DOHH2 (cell line): ENCODE data around the gene TBC1D24.

Source experiments
- H3F3A ChIP-seq: fragments of 200-600 bp; sonication (generic), shearing (Covaris generic); 2 replicates; pipeline ENCODE4 v1.6.0; 2016; ENCODE audit warnings: antibody characterized with exemption, mild to moderate bottlenecking; ENCODE audit not compliant: control insufficient read depth, insufficient read depth
- H3K27ac ChIP-seq: fragments of 200-600 bp; sonication (generic); 2 replicates; pipeline ENCODE4 v1.5.1; 2014; ENCODE audit warnings: low read depth, mild to moderate bottlenecking, low read length, moderate library complexity
- H3K27me3 ChIP-seq: fragments of 200-600 bp; sonication (generic); 2 replicates; pipeline ENCODE4 v1.6.1; 2014; ENCODE audit warnings: mild to moderate bottlenecking, low read length, mixed read lengths; ENCODE audit not compliant: control insufficient read depth
- H3K36me3 ChIP-seq: fragments of 200-600 bp; sonication (generic); 2 replicates; pipeline ENCODE4 v1.6.1; 2014; ENCODE audit warnings: mild to moderate bottlenecking, low read length, moderate library complexity, mixed read lengths; ENCODE audit not compliant: control insufficient read depth
- H3K4me1 ChIP-seq: fragments of 200-600 bp; sonication (generic); 2 replicates; pipeline ENCODE4 v1.6.1; 2014; ENCODE audit warnings: mild to moderate bottlenecking, low read length, mixed read lengths; ENCODE audit not compliant: control insufficient read depth
- H3K4me2 ChIP-seq: fragments of 200-600 bp; sonication (generic); 2 replicates; pipeline ENCODE4 v1.6.0; 2014; ENCODE audit warnings: mild to moderate bottlenecking, low read length, moderate library complexity
- H3K4me3 ChIP-seq: fragments of 200-600 bp; sonication (generic); 2 replicates; pipeline ENCODE4 v1.5.1; 2014; ENCODE audit warnings: mild to moderate bottlenecking, low read length, mixed read lengths
- H3K79me2 ChIP-seq: fragments of 200-600 bp; sonication (generic); 2 replicates; pipeline ENCODE4 v1.6.1; 2014; ENCODE audit warnings: mild to moderate bottlenecking, low read length, mixed read lengths; ENCODE audit not compliant: control insufficient read depth
- H3K9me2 ChIP-seq: fragments of 200-600 bp; sonication (generic); replicated peaks from 2 replicates; pipeline ENCODE4 v1.6.1; 2014; ENCODE audit warnings: mild to moderate bottlenecking, low read length, mixed read lengths; ENCODE audit not compliant: control insufficient read depth
- H3K9me3 ChIP-seq: fragments of 200-600 bp; sonication (generic); 2 replicates; pipeline ENCODE4 v1.6.1; 2014; ENCODE audit warnings: antibody characterized with exemption, low read length, mixed read lengths; ENCODE audit not compliant: control insufficient read depth, insufficient read depth
- H4K20me1 ChIP-seq: fragments of 200-600 bp; sonication (generic); 2 replicates; pipeline ENCODE4 v1.6.0; 2014; ENCODE audit warnings: low read depth, mild to moderate bottlenecking, antibody characterized with exemption, low read length, moderate library complexity; ENCODE audit not compliant: control insufficient read depth, insufficient read depth
- CTCF ChIP-seq: fragments of 200-600 bp; sonication (generic); IDR thresholded peaks from one replicate; pipeline ENCODE4 v1.5.1; 2014; ENCODE audit warnings: antibody characterized with exemption, mild to moderate bottlenecking, low read depth, low read length; ENCODE audit not compliant: poor library complexity, severe bottlenecking
- EZH2phosphoT487 ChIP-seq: fragments of 200-600 bp; sonication (generic); IDR thresholded peaks from 2 replicates; pipeline ENCODE4 v1.6.1; 2017; ENCODE audit warnings: borderline replicate concordance, mild to moderate bottlenecking, antibody characterized with exemption, low read length, moderate library complexity, mixed read lengths

TBC1D24 gene

GRCh38 chr16:2482708-2483534, 8.0 kb downstream of the TBC1D24 start:
- peaks cover 14% of the 10 kb centered on the region for H3K4me1 ChIP-seq
- no peak overlapping the region for H3K27ac ChIP-seq
- H3K4me3 ChIP-seq, result no peak overlapping the region
- peaks cover 12% of the 10 kb centered on the region; the same call in 1 of the 2 replicates for H4K20me1 ChIP-seq
- TF ChIP-seq EZH2phosphoT487, result no peak
- no peak for TF ChIP-seq CTCF
- no peaks in the 10 kb centered on the region for H3K27me3 ChIP-seq
- no peaks in the 10 kb centered on the region for H3K9me2 ChIP-seq
- H3K9me3 ChIP-seq, result no peaks in the 10 kb centered on the region
- H3F3A ChIP-seq, result no peaks in the 10 kb centered on the region
- H3K4me2 ChIP-seq, result no peak overlapping the region
- H3K36me3 ChIP-seq, result peaks cover 9% of the 10 kb centered on the region; the same call in 1 of the 2 replicates
- peaks cover 73% of the 10 kb centered on the region for H3K79me2 ChIP-seq

DNA sequence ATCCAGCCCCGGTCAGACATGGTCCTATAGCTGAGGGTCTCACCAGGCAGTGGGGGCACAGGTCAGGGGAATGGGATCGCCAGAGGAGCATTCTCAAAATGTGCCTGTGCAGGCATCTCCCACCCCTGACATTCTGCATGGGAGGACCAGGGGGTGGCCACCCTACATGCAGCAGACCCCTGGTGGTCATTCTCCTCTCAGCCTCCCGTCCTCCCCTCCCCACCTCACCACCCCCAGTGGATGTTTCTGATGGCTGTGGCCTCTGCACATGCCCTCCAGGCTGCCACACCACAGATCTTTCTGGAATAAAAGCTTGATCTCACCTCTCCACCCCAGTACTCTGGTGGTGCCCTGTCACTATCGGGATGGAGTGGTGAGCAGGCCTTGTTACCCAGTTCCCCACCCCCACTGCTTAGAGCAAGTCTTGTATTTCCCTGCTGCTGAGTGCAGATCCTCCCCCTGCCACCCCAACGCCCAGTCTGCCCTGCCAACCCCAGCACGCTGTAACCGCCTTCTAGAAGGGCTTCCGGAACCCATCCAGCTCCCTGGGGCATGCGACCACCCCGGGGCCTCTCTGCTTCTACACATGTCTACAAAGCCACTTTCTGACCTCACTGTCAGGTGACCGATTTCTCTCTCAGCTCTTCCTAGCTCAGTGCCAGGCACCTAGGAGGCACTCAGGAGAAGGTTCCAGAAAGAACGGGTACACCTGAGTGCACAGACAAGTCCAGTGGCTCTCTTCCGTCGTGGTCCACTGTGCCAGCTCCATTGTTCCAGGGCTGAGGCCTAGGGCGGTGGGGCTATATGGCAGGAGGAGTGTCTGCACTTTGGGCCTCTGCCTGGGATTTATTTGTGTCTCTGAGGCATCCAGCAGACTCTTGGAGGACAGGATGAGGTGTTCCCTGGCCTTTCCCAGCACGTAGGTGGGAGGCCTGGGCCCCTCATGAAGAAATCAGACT, 9.3 kb downstream of the TBC1D24 start:
- Histone ChIP-seq H3K4me1 (peaks cover 14% of the 10 kb centered on the region), H4K20me1 (0 out of 2 replicates have a peak, but pooled peaks cover 6% of the 10 kb centered on the region), H3K4me3 (no peak overlapping the region), H3K79me2 (peaks cover 64% of the 10 kb centered on the region), H3K36me3 (peaks cover 9% of the 10 kb centered on the region; the same call in 1 of the 2 replicates), H3K4me2 (no peak overlapping the region), H3K27ac (no peak overlapping the region), H3K9me3 (no peaks in the 10 kb centered on the region), H3K9me2 (no peaks in the 10 kb centered on the region), H3F3A (no peaks in the 10 kb centered on the region), H3K27me3 (no peaks in the 10 kb centered on the region)
- TF ChIP-seq EZH2phosphoT487 (no peak), CTCF (no peak)

- Histone ChIP-seq H3K79me2 (peaks cover 58% of the 10 kb centered on the region), H3K4me2 (no peak overlapping the region), H3K9me3 (no peaks in the 10 kb centered on the region), H4K20me1 (0 out of 2 replicates have a peak, but pooled peaks cover 6% of the 10 kb centered on the region), H3F3A (no peaks in the 10 kb centered on the region), H3K27me3 (no peaks in the 10 kb centered on the region), H3K4me3 (no peak overlapping the region), H3K9me2 (no peaks in the 10 kb centered on the region), H3K27ac (no peak overlapping the region), H3K4me1 (peaks cover 14% of the 10 kb centered on the region), H3K36me3 (peaks cover 13% of the 10 kb centered on the region)
- TF ChIP-seq EZH2phosphoT487 (no peak), CTCF (no peak)
These were observed 10.1 kb downstream of the TBC1D24 start for GRCh38 chr16:2484898-2485508.
